PC-9 (cell line): ENCODE results near the gene PCDHGA8.
A peak's percentile ranks its signal among the peaks of the same experiment; 100 is the strongest.
"Not testable (repeated sequence)": the region's sequence is repeated elsewhere in the genome, so short reads cannot be mapped to it uniquely, and the experiment has no call there.

Source experiments
- EZH2 ChIP-seq: fragments of 200-600 bp; sonication (generic); IDR thresholded peaks from 2 replicates; pipeline ENCODE4 v1.8.0; 2017; ENCODE audit warnings: antibody characterized with exemption, low read depth
- TF ChIP-seq, protein P1 (sequence below): fragments of 200-600 bp; sonication (generic); conservative IDR thresholded peaks from 2 replicates; pipeline ENCODE4 v1.6.1; 2017; ENCODE audit warnings: mixed run types, antibody characterized with exemption, mild to moderate bottlenecking, moderate library complexity

DNA sequence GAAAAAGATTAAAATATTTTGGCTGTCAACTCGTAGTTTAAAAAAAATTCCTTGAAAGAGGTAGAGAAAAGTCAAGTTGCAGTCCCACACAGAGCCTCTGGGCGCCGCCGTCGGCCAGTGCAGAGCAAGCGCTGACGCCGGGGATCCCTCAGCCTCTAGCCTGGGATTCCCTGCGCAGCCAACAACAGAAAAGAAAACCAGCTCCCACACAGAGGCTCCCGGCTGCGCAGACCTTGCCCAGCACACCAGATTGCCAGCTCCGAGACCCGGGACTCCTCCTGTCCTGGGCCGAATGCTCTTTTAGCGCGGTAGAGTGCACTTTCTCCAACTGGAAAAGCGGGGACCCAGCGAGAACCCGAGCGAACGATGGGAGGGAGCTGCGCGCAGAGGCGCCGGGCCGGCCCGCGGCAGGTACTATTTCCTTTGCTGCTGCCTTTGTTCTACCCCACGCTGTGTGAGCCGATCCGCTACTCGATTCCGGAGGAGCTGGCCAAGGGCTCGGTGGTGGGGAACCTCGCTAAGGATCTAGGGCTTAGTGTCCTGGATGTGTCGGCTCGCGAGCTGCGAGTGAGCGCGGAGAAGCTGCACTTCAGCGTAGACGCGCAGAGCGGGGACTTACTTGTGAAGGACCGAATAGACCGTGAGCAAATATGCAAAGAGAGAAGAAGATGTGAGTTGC, 25.2 kb downstream of the PCDHGA8 start, which contains the start of gene PCDHGB7:
- TF ChIP-seq, protein P1, sequence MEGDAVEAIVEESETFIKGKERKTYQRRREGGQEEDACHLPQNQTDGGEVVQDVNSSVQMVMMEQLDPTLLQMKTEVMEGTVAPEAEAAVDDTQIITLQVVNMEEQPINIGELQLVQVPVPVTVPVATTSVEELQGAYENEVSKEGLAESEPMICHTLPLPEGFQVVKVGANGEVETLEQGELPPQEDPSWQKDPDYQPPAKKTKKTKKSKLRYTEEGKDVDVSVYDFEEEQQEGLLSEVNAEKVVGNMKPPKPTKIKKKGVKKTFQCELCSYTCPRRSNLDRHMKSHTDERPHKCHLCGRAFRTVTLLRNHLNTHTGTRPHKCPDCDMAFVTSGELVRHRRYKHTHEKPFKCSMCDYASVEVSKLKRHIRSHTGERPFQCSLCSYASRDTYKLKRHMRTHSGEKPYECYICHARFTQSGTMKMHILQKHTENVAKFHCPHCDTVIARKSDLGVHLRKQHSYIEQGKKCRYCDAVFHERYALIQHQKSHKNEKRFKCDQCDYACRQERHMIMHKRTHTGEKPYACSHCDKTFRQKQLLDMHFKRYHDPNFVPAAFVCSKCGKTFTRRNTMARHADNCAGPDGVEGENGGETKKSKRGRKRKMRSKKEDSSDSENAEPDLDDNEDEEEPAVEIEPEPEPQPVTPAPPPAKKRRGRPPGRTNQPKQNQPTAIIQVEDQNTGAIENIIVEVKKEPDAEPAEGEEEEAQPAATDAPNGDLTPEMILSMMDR = peak; percentile 73
- not testable (repeated sequence) for TF ChIP-seq EZH2
